Measurements from ENCODE around the gene SSBP4.

The SSBP4 gene

GRCh38 chr19:18428787-18429674, 9.8 kb downstream of the SSBP4 start:
- POLR2A ChIA-PET: interaction anchor here (1.2 to 2.0 kb wide), 3 partner anchors 9 to 148 kb away, joined by 4 to 10 read pairs (median 4); partner anchors contain the start of gene JUND
- CTCF ChIA-PET: interaction anchor here (0.6 kb wide), 1 partner anchor 38 kb away, joined by 3 read pairs; no protein-coding TSS in a partner anchor
- peak; percentile 87 for DNase-seq (ENCODE audit: extremely low spot score)
- TF ChIP-seq FOXM1 (IDR thresholded peaks at IDR 0.05; ENCODE audit: borderline replicate concordance): peak; percentile 68
- TF ChIP-seq FOXA1 (IDR thresholded peaks at IDR 0.05): no peak
- TF ChIP-seq PKNOX1 (IDR thresholded peaks at IDR 0.05): peak; percentile 95

DNA sequence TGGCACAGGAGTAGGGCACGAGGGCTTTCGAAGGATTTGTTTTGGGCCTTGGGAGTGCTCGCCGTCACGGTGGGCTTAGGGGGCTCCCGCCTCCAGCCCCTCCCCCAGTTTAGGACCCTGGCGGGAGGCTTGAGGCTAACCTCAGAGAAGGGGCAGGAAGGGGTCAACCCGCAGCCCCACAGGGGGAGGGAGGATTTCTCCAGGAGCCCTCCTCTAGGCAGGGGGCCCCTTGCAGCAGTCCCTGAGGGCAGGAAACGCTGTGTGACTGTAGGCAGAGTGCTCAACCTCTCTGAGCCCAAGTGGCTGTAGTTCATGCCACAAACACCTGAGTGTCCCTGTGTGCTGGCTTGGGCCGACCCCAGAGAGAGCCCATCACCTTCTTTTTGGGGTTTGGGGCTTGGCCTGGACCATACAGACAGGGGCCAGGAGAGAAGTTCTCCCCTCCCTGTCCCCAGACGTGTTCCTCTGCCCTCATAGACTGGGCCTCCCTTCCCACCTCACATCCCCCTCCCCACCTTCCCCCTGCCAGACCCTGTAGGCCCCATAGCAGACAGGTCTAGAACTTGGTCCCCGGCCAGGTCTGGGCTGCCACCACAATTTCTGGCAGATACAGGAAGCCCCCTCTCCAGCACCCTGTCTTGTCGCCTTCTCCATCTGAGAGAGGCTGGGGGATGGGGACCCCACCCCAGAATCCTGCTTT, 10.7 kb downstream of the SSBP4 start:
- no peak for DNase-seq (ENCODE audit: extremely low spot score)
- POLR2A ChIA-PET: interaction anchor here (2.0 kb wide), 1 partner anchor 149 kb away, joined by 10 read pairs; the partner anchor contains the start of gene JUND
- TF ChIP-seq ELF4 (IDR thresholded peaks at IDR 0.05) (no peak), NFRKB (IDR thresholded peaks at IDR 0.05) (no peak), L3MBTL2 (conservative IDR thresholded peaks at IDR 0.05) (no peak), HDGF (IDR thresholded peaks at IDR 0.05; ENCODE audit: borderline replicate concordance) (no peak), SUZ12 (IDR thresholded peaks at IDR 0.05) (no peak), LEF1 (IDR thresholded peaks at IDR 0.05; ENCODE audit: borderline replicate concordance) (no peak), PKNOX1 (IDR thresholded peaks at IDR 0.05) (no peak), SP1 (IDR thresholded peaks at IDR 0.05) (no peak), FOXK2 (IDR thresholded peaks at IDR 0.05) (no peak), ARNT (IDR thresholded peaks at IDR 0.05) (no peak), FOXA1 (IDR thresholded peaks at IDR 0.05) (no peak), BHLHE40 (IDR thresholded peaks at IDR 0.05; ENCODE audit: borderline replicate concordance) (no peak), CTBP1 (IDR thresholded peaks at IDR 0.05; ENCODE audit: borderline replicate concordance) (no peak), TARDBP (IDR thresholded peaks at IDR 0.05) (no peak), FOXM1 (IDR thresholded peaks at IDR 0.05; ENCODE audit: borderline replicate concordance) (no peak), ZNF384 (IDR thresholded peaks at IDR 0.05) (no peak)
- CTCF ChIA-PET: no interaction called here

- POLR2A ChIA-PET: no interaction called here
- no peak for DNase-seq (ENCODE audit: extremely low spot score)
- CTCF ChIA-PET: no interaction called here
- TF ChIP-seq ARNT (IDR thresholded peaks at IDR 0.05) (no peak), TARDBP (IDR thresholded peaks at IDR 0.05) (no peak), ZNF384 (IDR thresholded peaks at IDR 0.05) (no peak), FOXM1 (IDR thresholded peaks at IDR 0.05; ENCODE audit: borderline replicate concordance) (no peak), FOXA1 (IDR thresholded peaks at IDR 0.05) (no peak), SP1 (IDR thresholded peaks at IDR 0.05) (no peak), NFRKB (IDR thresholded peaks at IDR 0.05) (no peak), ELF4 (IDR thresholded peaks at IDR 0.05) (no peak), L3MBTL2 (conservative IDR thresholded peaks at IDR 0.05) (no peak), SUZ12 (IDR thresholded peaks at IDR 0.05) (no peak)
Observed at GRCh38 chr19:18430417-18431144, 11.4 kb downstream of the SSBP4 start.

DNA sequence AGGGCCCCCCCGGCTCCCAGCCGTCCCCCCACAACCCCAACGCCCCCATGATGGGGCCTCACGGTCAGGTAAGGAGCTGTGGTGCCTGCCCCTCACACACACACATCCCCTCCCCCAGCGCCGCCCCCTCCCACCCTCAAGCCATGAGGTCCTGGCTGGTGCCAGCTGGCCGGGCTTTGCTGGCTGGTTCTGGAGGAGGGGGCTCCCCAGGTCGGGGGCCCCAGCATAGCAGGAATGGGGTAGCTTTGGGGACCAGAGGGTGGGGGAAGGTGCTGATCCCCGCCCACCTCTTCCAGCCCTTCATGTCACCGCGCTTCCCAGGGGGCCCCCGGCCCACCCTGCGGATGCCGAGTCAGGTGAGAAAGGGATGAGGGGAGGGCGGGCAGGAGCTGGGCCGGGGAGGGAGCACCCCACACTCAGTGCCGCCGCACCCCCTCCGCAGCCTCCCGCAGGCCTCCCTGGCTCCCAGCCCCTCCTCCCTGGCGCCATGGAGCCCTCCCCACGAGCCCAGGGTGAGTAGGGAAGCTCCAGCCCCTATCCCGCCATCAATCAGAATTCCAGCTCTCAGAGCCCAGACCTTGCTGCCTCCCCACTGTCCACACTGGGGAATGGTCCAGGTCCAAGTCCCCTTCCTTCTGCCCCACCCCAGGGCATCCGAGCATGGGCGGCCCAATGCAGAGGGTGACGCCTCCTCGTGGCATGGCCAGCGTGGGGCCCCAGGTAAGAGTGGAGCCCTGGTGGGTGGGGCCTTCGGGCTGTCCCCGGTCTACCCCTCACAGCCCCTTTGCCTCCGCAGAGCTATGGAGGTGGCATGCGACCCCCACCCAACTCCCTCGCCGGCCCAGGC, 12.4 kb downstream of the SSBP4 start:
- no peak for DNase-seq (ENCODE audit: extremely low spot score)
- ChIA-PET POLR2A (interaction anchor here (0.6 kb wide), 1 partner anchor 9 kb away, joined by 3 read pairs; no protein-coding TSS in a partner anchor), CTCF (no interaction called here)
- TF ChIP-seq SP1 (IDR thresholded peaks at IDR 0.05) (no peak), CTBP1 (IDR thresholded peaks at IDR 0.05; ENCODE audit: borderline replicate concordance) (no peak), L3MBTL2 (conservative IDR thresholded peaks at IDR 0.05) (no peak), FOXK2 (IDR thresholded peaks at IDR 0.05) (no peak), TARDBP (IDR thresholded peaks at IDR 0.05) (no peak), NFRKB (IDR thresholded peaks at IDR 0.05) (no peak), SUZ12 (IDR thresholded peaks at IDR 0.05) (no peak)

DNA sequence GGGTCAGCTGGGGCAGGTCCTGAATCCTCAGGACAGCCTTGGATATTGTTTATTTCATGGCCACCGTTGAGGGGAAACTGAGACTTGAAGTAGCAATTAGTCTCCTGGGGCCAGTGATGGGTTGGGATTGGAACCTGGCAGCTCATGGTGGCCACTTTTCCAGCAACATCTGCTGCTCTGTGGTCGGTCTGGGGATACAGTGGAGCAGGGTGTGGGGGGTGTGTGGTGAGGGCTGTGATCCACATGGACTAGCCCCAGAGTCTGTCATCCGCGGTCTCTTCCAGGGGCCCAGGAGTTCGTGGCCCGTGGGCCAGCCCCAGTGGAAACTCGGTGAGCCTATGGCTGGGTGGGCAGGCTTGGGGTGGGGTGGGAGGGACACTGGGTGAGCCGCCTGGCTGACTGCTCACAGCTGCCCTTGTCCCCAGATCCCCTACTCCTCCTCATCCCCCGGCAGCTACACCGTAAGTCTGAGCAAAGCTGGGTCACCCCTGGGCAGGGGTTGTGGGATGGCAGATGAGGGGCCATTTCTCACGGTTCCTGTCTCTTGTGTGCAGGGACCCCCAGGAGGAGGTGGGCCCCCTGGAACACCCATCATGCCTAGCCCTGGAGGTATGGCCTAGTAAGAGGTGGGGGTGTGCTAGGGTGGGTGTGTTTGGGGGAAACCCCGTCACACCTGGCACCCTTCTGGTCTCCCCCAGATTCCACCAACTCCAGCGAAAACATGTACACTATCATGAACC, 13.2 kb downstream of the SSBP4 start:
- ChIA-PET POLR2A (no interaction called here), CTCF (no interaction called here)
- no peak for TF ChIP-seq NFRKB (IDR thresholded peaks at IDR 0.05)
- no peak for DNase-seq (ENCODE audit: extremely low spot score)

Data from HEK293T (cell line).